HepG2 (cell line): Measurements from ENCODE around the gene RAB40C. TPM values are rescaled to one million over a fixed set of nuclear protein-coding genes. Genes with fewer than 3 reads are reported as not detected.
A peak's percentile ranks its signal among the peaks of the same experiment; 100 is the strongest.

ENCODE experiments used
- CEBPG ChIP-seq: IDR thresholded peaks from 2 replicates; pipeline ENCODE4 v1.6.1; 2016
- HNRNPH1 ChIP-seq: fragments of 200-400 bp; formaldehyde crosslinking; optimal IDR thresholded peaks from 2 replicates; pipeline ENCODE3; 2017; ENCODE audit warnings: mild to moderate bottlenecking, low read depth, low read length
- HNRNPL ChIP-seq: fragments of 200-400 bp; formaldehyde crosslinking; IDR thresholded peaks from 2 replicates; pipeline ENCODE4 v1.6.1; 2017; ENCODE audit warnings: mild to moderate bottlenecking, low read depth, low read length
- LCORL ChIP-seq, 2 experiments: fragments of 450-650 bp in 1 of 2; sonication (generic) in 1 of 2; formaldehyde crosslinking in 1 of 2; IDR thresholded peaks; 2 replicates each; pipeline versions ENCODE4 v1.5.0 to v1.6.1; 2017 to 2020; ENCODE audit warnings: antibody characterized with exemption in 1 of 2, missing genetic modification reagents in 1 of 2
- MED1 ChIP-seq: sonication (generic); formaldehyde crosslinking; IDR thresholded peaks from 2 replicates; pipeline ENCODE4 v1.4.0; 2020; ENCODE audit warnings: missing genetic modification reagents
- MTA1 ChIP-seq: sonication (generic); formaldehyde crosslinking; IDR thresholded peaks from 2 replicates; pipeline ENCODE4 v1.4.0; 2020; ENCODE audit warnings: missing genetic modification reagents, mild to moderate bottlenecking, borderline replicate concordance
- PHF21A ChIP-seq: sonication (generic); formaldehyde crosslinking; IDR thresholded peaks from 2 replicates; pipeline ENCODE4 v1.5.0; 2020; ENCODE audit warnings: mild to moderate bottlenecking, missing genetic modification reagents
- RXRA ChIP-seq: sonication (generic); formaldehyde crosslinking; IDR thresholded peaks from 2 replicates; pipeline ENCODE4 v1.5.1; 2020; ENCODE audit warnings: missing genetic modification reagents
- SRSF1 ChIP-seq: fragments of 200-400 bp; formaldehyde crosslinking; optimal IDR thresholded peaks from 2 replicates; pipeline ENCODE3; 2017; ENCODE audit warnings: mild to moderate bottlenecking, low read depth, low read length, moderate library complexity
- TBX2 ChIP-seq: sonication (generic); formaldehyde crosslinking; IDR thresholded peaks from 2 replicates; pipeline ENCODE4 v1.5.0; 2020; ENCODE audit warnings: missing genetic modification reagents, mild to moderate bottlenecking, borderline replicate concordance
- TIGD3 ChIP-seq: sonication (generic); formaldehyde crosslinking; IDR thresholded peaks from 2 replicates; pipeline ENCODE4 v1.5.1; 2020; ENCODE audit warnings: mild to moderate bottlenecking, missing genetic modification reagents, borderline replicate concordance
- ZBTB39 ChIP-seq: sonication (generic); formaldehyde crosslinking; IDR thresholded peaks from 2 replicates; pipeline ENCODE4 v1.5.0; 2020; ENCODE audit warnings: missing genetic modification reagents
- ZBTB42 ChIP-seq: sonication (generic); formaldehyde crosslinking; IDR thresholded peaks from 2 replicates; pipeline ENCODE4 v1.5.0; 2020; ENCODE audit warnings: mild to moderate bottlenecking, missing genetic modification reagents
- ZKSCAN1 ChIP-seq: fragments of 150-350 bp; IDR thresholded peaks from 2 replicates; pipeline ENCODE4 v1.6.1; 2014; ENCODE audit warnings: low read length
- ZKSCAN5 ChIP-seq: sonication (generic); formaldehyde crosslinking; IDR thresholded peaks from 2 replicates; pipeline ENCODE4 v1.5.1; 2020; ENCODE audit warnings: mild to moderate bottlenecking, missing genetic modification reagents
- ZNF274 ChIP-seq: sonication (generic); formaldehyde crosslinking; IDR thresholded peaks from 2 replicates; pipeline ENCODE4 v1.5.1; 2020; ENCODE audit warnings: mild to moderate bottlenecking, missing genetic modification reagents
- ZNF572 ChIP-seq: sonication (generic); formaldehyde crosslinking; IDR thresholded peaks from 2 replicates; pipeline ENCODE4 v1.5.1; 2020; ENCODE audit warnings: mild to moderate bottlenecking, missing genetic modification reagents
- ZNF670 ChIP-seq: sonication (generic); formaldehyde crosslinking; IDR thresholded peaks from 2 replicates; pipeline ENCODE4 v1.8.0; 2022; ENCODE audit warnings: mild to moderate bottlenecking, missing genetic modification reagents, borderline replicate concordance
- ZNF687 ChIP-seq: sonication (generic); formaldehyde crosslinking; IDR thresholded peaks from 2 replicates; pipeline ENCODE4 v1.5.1; 2020; ENCODE audit warnings: mild to moderate bottlenecking, missing genetic modification reagents, moderate library complexity
- ZNF747 ChIP-seq: sonication (generic); formaldehyde crosslinking; IDR thresholded peaks from 2 replicates; pipeline ENCODE4 v1.8.1; 2023; ENCODE audit warnings: missing genetic modification reagents, mild to moderate bottlenecking, borderline replicate concordance
- ZZZ3 ChIP-seq: sonication (generic); formaldehyde crosslinking; IDR thresholded peaks from 2 replicates; pipeline ENCODE4 v1.4.0; 2020; ENCODE audit warnings: missing genetic modification reagents, mild to moderate bottlenecking, borderline replicate concordance
- polyA plus RNA-seq, 8 experiments: library from polyadenylated mRNA; depleted of rRNA in 3 of 8; stranded (reverse) in 7 of 8; unstranded in 1 of 8; fragments of >200 nt; fragmentation: Illumina TruSeq in 4 of 8; extraction: Trizol in 4 of 8; gene quantifications; 2 replicates each; pipeline versions ENCODE4 v1.2.1 to v1.2.3, GENCODE V29; 2011 to 2016; ENCODE audit warnings: low read depth in 4 of 8, missing spikeins in 1 of 8, mixed read lengths in 1 of 8; ENCODE audit not compliant: insufficient read depth in 1 of 8
- total RNA-seq, 5 experiments: library from RNA; depleted of rRNA; stranded (reverse); fragments of >200 nt; fragmentation: Illumina TruSeq; extraction: Trizol; gene quantifications; 2 replicates each; pipeline ENCODE4 v1.2.3, GENCODE V29; 2016; ENCODE audit warnings: low read depth in 1 of 5

The RAB40C gene
- total and polyA plus RNA-seq, 2 of the 13 experiments (the other 11 are each of a cell fraction or from before 2014, with no cell fraction given), result 7.7 to 11.5 TPM

- TF ChIP-seq TBX2 (CRISPR knock-in tag), result peak; percentile 79
- TF ChIP-seq PHF21A (CRISPR knock-in tag), result peak; percentile 69
- peak; percentile 43; the same call in 1 of the 2 replicates for TF ChIP-seq MTA1 (CRISPR knock-in tag)
- TF ChIP-seq RXRA, result peak; percentile 98
- no peak for TF ChIP-seq ZZZ3 (CRISPR knock-in tag)
- peak; percentile 91 for TF ChIP-seq HNRNPL
- 0 out of 2 replicates have a peak, but pooled peaks have one; percentile 69 for TF ChIP-seq ZKSCAN5 (CRISPR knock-in tag)
- peak; percentile 70 for TF ChIP-seq HNRNPH1
- peak; percentile 56; the same call in 1 of the 2 replicates for TF ChIP-seq ZNF747 (CRISPR knock-in tag)
- TF ChIP-seq ZNF687 (CRISPR knock-in tag), result peak; percentile 82
- no peak for TF ChIP-seq ZBTB39 (CRISPR knock-in tag)
- TF ChIP-seq MED1 (CRISPR knock-in tag), result peak; percentile 74
- peak; percentile 82 for TF ChIP-seq CEBPG (CRISPR knock-in tag)
- TF ChIP-seq ZNF670 (CRISPR knock-in tag), result 0 out of 2 replicates have a peak, but pooled peaks have one; percentile 28
- TF ChIP-seq ZKSCAN1, result no peak
- no peak for TF ChIP-seq TIGD3 (CRISPR knock-in tag)
- no peak for TF ChIP-seq ZBTB42 (CRISPR knock-in tag)
- TF ChIP-seq ZNF572 (CRISPR knock-in tag), result no peak
- no peak for TF ChIP-seq ZNF274 (CRISPR knock-in tag)
- no peak for TF ChIP-seq LCORL (IDR thresholded peaks at IDR 0.05)
- TF ChIP-seq LCORL (CRISPR knock-in tag; IDR thresholded peaks at IDR 0.05), result peak; percentile 38; the same call in 1 of the 2 replicates
- peak; percentile 19 for TF ChIP-seq SRSF1
Observed at GRCh38 chr16:645852-646678, 56.2 kb downstream of the RAB40C start (continued).
